Measurements from ENCODE around the gene SLC15A2. TPM values are rescaled to one million over a fixed set of nuclear protein-coding genes. Genes with fewer than 3 reads are reported as not detected.

The SLC15A2 gene
- total and polyA plus RNA-seq, 9 of the 15 experiments (the other 6 are each of a cell fraction or from before 2014, with no cell fraction given) = 0.05 to 0.53 (median 0.25) TPM; not detected in 1

DNA sequence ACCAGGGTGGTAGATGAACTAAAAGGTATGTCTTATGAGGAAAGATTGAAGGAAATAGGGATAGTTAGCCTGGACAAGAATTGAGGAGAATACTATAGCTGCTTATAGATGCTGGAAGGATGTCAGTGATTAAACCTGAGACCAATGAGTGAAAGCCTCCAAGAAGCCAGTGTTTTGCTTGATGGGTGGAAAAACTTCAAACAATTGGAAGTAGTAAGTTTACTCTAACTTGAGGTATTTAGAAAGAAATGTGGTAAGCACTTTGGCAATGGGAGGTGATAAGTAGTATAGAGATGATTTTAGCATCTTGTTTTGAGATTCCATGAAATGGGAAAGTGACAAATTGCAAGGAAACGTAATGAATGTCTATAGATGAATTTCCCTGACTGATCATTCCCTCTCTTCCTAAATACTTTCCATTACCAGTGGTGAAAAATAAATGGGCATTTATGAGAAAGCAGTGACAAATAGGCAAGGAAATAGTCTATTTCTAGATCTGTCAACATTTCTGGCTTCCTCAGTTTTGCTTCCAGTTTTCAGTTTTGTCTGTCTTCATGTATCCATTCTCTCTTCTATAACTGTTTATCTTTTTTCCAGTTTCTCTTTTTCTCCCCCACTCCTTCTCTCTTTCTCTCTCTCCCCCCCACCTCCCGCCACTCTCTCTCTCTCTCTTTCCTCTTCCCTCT is 19.2 kb downstream of the SLC15A2 start:
- FAIRE-seq (no peak), ATAC-seq (no peak), DNase-seq (ENCODE audit: extremely low read depth in 1 of 4, low spot score in 3 of 4) (no peak)
- ChIA-PET POLR2A (no interaction called here), CTCF (ENCODE audit: low intra/inter-chr PET ratio) (no interaction called here)
- WGBS (ENCODE audit: insufficient coverage, low coverage, missing lambda C conversion rate) = 0% methylated on average over 1 of the region's 2 CpGs
- H3K36me3 ChIP-seq (ENCODE audit: control insufficient read depth, insufficient read depth, low read length) = no peaks in the 10 kb centered on the region
- no peak overlapping the region for H2AFZ ChIP-seq (ENCODE audit: low read depth, low read length)
- H3K9me3 ChIP-seq (replicated peaks; ENCODE audit: control insufficient read depth, insufficient read depth, low read depth, low read length) = no peaks in the 10 kb centered on the region
- no peak overlapping the region for H3K9ac ChIP-seq (ENCODE audit: insufficient read depth in 1 of 2, low read depth in 2 of 2, low read length in 2 of 2)
- no peaks in the 10 kb centered on the region for H4K20me1 ChIP-seq (replicated peaks; ENCODE audit: control insufficient read depth, insufficient read depth, low read length)
- in situ Hi-C loops (cut with MboI) = no loop called here
- H3K27me3 ChIP-seq (ENCODE audit: control insufficient read depth in 2 of 2, insufficient read depth in 2 of 2, low read length in 2 of 2) = no peaks in the 10 kb centered on the region
- no peaks in the 10 kb centered on the region for H3K79me2 ChIP-seq (ENCODE audit: control insufficient read depth, insufficient read depth, low read length)
- no peak overlapping the region for H3K4me2 ChIP-seq (ENCODE audit: insufficient read depth, low read length)
- H3K4me3 ChIP-seq = no peak overlapping the region
- H3K9me1 ChIP-seq (ENCODE audit: control insufficient read depth, insufficient read depth, low read length) = no peaks in the 10 kb centered on the region
- BruUV-seq (replicated peaks) = no TSS peak
- H3K27ac ChIP-seq (ENCODE audit: extremely low read depth, low read depth, low read length) = no peak overlapping the region
- intact Hi-C loops (cut with micrococcal nuclease) = no loop called here
- H3K4me1 ChIP-seq (replicated peaks in 1 of 2; ENCODE audit: control insufficient read depth in 2 of 2, insufficient read depth in 2 of 2, low read length in 2 of 2) = no peaks in the 10 kb centered on the region
- no peak for TF ChIP-seq VEZF1 (CRISPR knock-in tag; IDR thresholded peaks at IDR 0.05)
- no peak for TF ChIP-seq UBTF (IDR thresholded peaks at IDR 0.05; ENCODE audit: borderline replicate concordance in 1 of 2, low read depth in 2 of 2, low read length in 2 of 2)
- TF ChIP-seq MCM5 (IDR thresholded peaks at IDR 0.05; ENCODE audit: low read depth) = no peak
- no peak for TF ChIP-seq MTA1 (IDR thresholded peaks at IDR 0.05; ENCODE audit: borderline replicate concordance)
- no peak for TF ChIP-seq BMI1 (IDR thresholded peaks at IDR 0.05; ENCODE audit: low read length)
- TF ChIP-seq, protein P1, sequence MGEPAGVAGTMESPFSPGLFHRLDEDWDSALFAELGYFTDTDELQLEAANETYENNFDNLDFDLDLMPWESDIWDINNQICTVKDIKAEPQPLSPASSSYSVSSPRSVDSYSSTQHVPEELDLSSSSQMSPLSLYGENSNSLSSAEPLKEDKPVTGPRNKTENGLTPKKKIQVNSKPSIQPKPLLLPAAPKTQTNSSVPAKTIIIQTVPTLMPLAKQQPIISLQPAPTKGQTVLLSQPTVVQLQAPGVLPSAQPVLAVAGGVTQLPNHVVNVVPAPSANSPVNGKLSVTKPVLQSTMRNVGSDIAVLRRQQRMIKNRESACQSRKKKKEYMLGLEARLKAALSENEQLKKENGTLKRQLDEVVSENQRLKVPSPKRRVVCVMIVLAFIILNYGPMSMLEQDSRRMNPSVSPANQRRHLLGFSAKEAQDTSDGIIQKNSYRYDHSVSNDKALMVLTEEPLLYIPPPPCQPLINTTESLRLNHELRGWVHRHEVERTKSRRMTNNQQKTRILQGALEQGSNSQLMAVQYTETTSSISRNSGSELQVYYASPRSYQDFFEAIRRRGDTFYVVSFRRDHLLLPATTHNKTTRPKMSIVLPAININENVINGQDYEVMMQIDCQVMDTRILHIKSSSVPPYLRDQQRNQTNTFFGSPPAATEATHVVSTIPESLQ (CRISPR knock-in tag; IDR thresholded peaks at IDR 0.05) = no peak
- TF ChIP-seq CBX8 (IDR thresholded peaks at IDR 0.05; ENCODE audit: borderline replicate concordance, extremely low read depth, low read depth, low read length, poor library complexity, severe bottlenecking) = no peak
- no peak for TF ChIP-seq ZNF175 (CRISPR knock-in tag; IDR thresholded peaks at IDR 0.05; ENCODE audit: low read depth)
- no peak for TF ChIP-seq GTF2F1 (IDR thresholded peaks at IDR 0.05; ENCODE audit: low read depth, low read length)
- TF ChIP-seq, protein P2, sequence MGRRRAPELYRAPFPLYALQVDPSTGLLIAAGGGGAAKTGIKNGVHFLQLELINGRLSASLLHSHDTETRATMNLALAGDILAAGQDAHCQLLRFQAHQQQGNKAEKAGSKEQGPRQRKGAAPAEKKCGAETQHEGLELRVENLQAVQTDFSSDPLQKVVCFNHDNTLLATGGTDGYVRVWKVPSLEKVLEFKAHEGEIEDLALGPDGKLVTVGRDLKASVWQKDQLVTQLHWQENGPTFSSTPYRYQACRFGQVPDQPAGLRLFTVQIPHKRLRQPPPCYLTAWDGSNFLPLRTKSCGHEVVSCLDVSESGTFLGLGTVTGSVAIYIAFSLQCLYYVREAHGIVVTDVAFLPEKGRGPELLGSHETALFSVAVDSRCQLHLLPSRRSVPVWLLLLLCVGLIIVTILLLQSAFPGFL (CRISPR knock-in tag; IDR thresholded peaks at IDR 0.05) = no peak
- no peak for TF ChIP-seq PHF8 (IDR thresholded peaks at IDR 0.05; ENCODE audit: borderline replicate concordance, low read length)
- TF ChIP-seq NCOA1 (IDR thresholded peaks at IDR 0.05; ENCODE audit: low read depth) = no peak
- TF ChIP-seq HNRNPH1 (optimal IDR thresholded peaks at IDR 0.05; ENCODE audit: low read depth, low read length) = no peak

Measured in K562 (cell line).